ENCODE results near the gene HS6ST3.
"Not testable (repeated sequence)": the region's sequence is repeated elsewhere in the genome, so short reads cannot be mapped to it uniquely, and the experiment has no call there.

Gene HS6ST3

GRCh38 chr13:96089749-96090239, at the start of gene HS6ST3:
Gene HS6ST3, plus strand, starts transcription at chr13:96090107.
- H3K9ac ChIP-seq (ENCODE audit: low read depth, low read length), result no peak within 1 kb of the TSS
- H3K4me2 ChIP-seq (ENCODE audit: insufficient read depth, low read length), result no peak within 1 kb of the TSS
- H3K4me3 ChIP-seq (ENCODE audit: low read depth in 1 of 2, low read length in 2 of 2), result no peak within 1 kb of the TSS
- no peak for ATAC-seq (ENCODE audit: insufficient read depth, low read depth)
- no peak within 1 kb of the TSS for H3K27ac ChIP-seq (ENCODE audit: low read length)
- no peaks in the 10 kb centered on the region for H3K36me3 ChIP-seq (ENCODE audit: insufficient read depth, low read length)
- no peaks in the 10 kb centered on the region for H3K4me1 ChIP-seq (ENCODE audit: insufficient read depth, low read length)
- no peak for TF ChIP-seq CTCF (IDR thresholded peaks at IDR 0.05; ENCODE audit: borderline replicate concordance, extremely low read depth, low read length, poor library complexity, severe bottlenecking)
- no peak for TF ChIP-seq EZH2 (IDR thresholded peaks at IDR 0.05; ENCODE audit: borderline replicate concordance, low read depth, low read length, severe bottlenecking)
- no peaks in the 10 kb centered on the region for H3K27me3 ChIP-seq (ENCODE audit: insufficient read depth, low read length, poor library complexity)
- H4K20me1 ChIP-seq (ENCODE audit: insufficient read depth, low read length), result no peaks in the 10 kb centered on the region
- H3K79me2 ChIP-seq (ENCODE audit: insufficient read depth, low read length), result no peaks in the 10 kb centered on the region
- no peaks in the 10 kb centered on the region for H3K9me3 ChIP-seq (ENCODE audit: insufficient read depth, low read length, severe bottlenecking)
- H2AFZ ChIP-seq (ENCODE audit: low read depth, low read length), result no peak within 1 kb of the TSS
- no peak for DNase-seq

- Histone ChIP-seq H3K79me2 (ENCODE audit: insufficient read depth, low read length) (no peaks in the 10 kb centered on the region), H3K36me3 (ENCODE audit: insufficient read depth, low read length) (no peaks in the 10 kb centered on the region), H4K20me1 (ENCODE audit: insufficient read depth, low read length) (no peaks in the 10 kb centered on the region), H3K4me2 (ENCODE audit: insufficient read depth, low read length) (no peak overlapping the region), H2AFZ (ENCODE audit: low read depth, low read length) (no peak overlapping the region), H3K4me3 (ENCODE audit: low read depth in 1 of 2, low read length in 2 of 2) (no peak overlapping the region), H3K4me1 (ENCODE audit: insufficient read depth, low read length) (no peaks in the 10 kb centered on the region), H3K9ac (ENCODE audit: low read depth, low read length) (no peak overlapping the region), H3K9me3 (ENCODE audit: insufficient read depth, low read length, severe bottlenecking) (no peaks in the 10 kb centered on the region), H3K27ac (ENCODE audit: low read length) (no peak overlapping the region), H3K27me3 (ENCODE audit: insufficient read depth, low read length, poor library complexity) (no peaks in the 10 kb centered on the region)
- DNase-seq, result no peak
- TF ChIP-seq EZH2 (IDR thresholded peaks at IDR 0.05; ENCODE audit: borderline replicate concordance, low read depth, low read length, severe bottlenecking), result no peak
- TF ChIP-seq CTCF (IDR thresholded peaks at IDR 0.05; ENCODE audit: borderline replicate concordance, extremely low read depth, low read length, poor library complexity, severe bottlenecking), result no peak
- no peak for ATAC-seq (ENCODE audit: insufficient read depth, low read depth)
These were observed 48.4 kb upstream of the HS6ST3 start for GRCh38 chr13:96041326-96042110.

GRCh38 chr13:96044238-96044637, 45.7 kb upstream of the HS6ST3 start:
- no peak overlapping the region for H3K9ac ChIP-seq (ENCODE audit: low read depth, low read length)
- H3K79me2 ChIP-seq (ENCODE audit: insufficient read depth, low read length), result no peaks in the 10 kb centered on the region
- H3K36me3 ChIP-seq (ENCODE audit: insufficient read depth, low read length), result no peaks in the 10 kb centered on the region
- no peaks in the 10 kb centered on the region for H3K4me1 ChIP-seq (ENCODE audit: insufficient read depth, low read length)
- H3K9me3 ChIP-seq (ENCODE audit: insufficient read depth, low read length, severe bottlenecking), result no peaks in the 10 kb centered on the region
- TF ChIP-seq CTCF (IDR thresholded peaks at IDR 0.05; ENCODE audit: borderline replicate concordance, extremely low read depth, low read length, poor library complexity, severe bottlenecking) (no peak), EZH2 (IDR thresholded peaks at IDR 0.05; ENCODE audit: borderline replicate concordance, low read depth, low read length, severe bottlenecking) (no peak)
- H2AFZ ChIP-seq (ENCODE audit: low read depth, low read length), result no peak overlapping the region
- no peak for ATAC-seq (ENCODE audit: insufficient read depth, low read depth)
- H3K27me3 ChIP-seq (ENCODE audit: insufficient read depth, low read length, poor library complexity), result no peaks in the 10 kb centered on the region
- H3K4me2 ChIP-seq (ENCODE audit: insufficient read depth, low read length), result no peak overlapping the region
- no peak overlapping the region for H3K4me3 ChIP-seq (ENCODE audit: low read depth in 1 of 2, low read length in 2 of 2)
- H3K27ac ChIP-seq (ENCODE audit: low read length), result no peak overlapping the region
- DNase-seq, result no peak
- H4K20me1 ChIP-seq (ENCODE audit: insufficient read depth, low read length), result no peaks in the 10 kb centered on the region

DNA sequence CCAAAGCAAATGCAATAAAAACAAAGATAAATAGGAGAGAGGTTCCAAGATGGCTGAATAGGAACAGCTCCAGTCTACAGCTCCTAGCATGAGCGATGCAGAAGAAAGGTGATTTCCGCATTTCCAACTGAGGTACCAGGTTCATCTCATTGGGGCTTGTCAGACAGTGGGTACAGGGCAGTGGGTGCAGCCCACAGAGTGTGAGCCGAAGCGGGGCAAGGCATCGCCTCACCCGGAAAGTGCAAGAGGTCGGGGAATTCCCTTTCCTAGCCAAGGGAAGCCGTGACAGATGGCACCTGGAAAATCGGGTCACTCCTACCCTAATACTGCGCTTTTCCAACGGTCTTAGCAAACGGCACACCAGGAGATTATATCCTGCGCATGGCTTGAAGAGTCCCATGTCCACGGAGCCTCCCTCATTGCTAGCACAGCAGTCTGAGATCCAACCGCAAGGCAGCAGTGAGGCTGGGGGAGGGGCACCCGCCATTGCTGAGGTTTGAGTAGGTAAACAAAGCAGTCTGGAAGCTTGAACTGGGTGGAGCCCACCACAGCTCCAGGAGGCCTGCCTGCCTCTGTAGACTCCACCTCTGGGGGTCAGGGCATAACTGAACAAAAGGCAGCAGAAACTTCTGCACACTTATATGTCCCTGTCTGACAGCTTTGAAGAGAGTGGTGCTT, 43.3 kb upstream of the HS6ST3 start:
- not testable (repeated sequence) for H3K79me2 ChIP-seq (ENCODE audit: insufficient read depth, low read length); H3K4me3 ChIP-seq (ENCODE audit: low read depth in 1 of 2, low read length in 2 of 2); H3K36me3 ChIP-seq (ENCODE audit: insufficient read depth, low read length); H3K9me3 ChIP-seq (ENCODE audit: insufficient read depth, low read length, severe bottlenecking); H3K4me1 ChIP-seq (ENCODE audit: insufficient read depth, low read length); H3K27ac ChIP-seq (ENCODE audit: low read length); H3K4me2 ChIP-seq (ENCODE audit: insufficient read depth, low read length); H4K20me1 ChIP-seq (ENCODE audit: insufficient read depth, low read length); H2AFZ ChIP-seq (ENCODE audit: low read depth, low read length); H3K9ac ChIP-seq (ENCODE audit: low read depth, low read length); H3K27me3 ChIP-seq (ENCODE audit: insufficient read depth, low read length, poor library complexity); ATAC-seq (ENCODE audit: insufficient read depth, low read depth); DNase-seq

GRCh38 chr13:96050955-96051354, 39.0 kb upstream of the HS6ST3 start:
- H3K4me1 ChIP-seq (ENCODE audit: insufficient read depth, low read length); H3K4me3 ChIP-seq (ENCODE audit: low read depth in 1 of 2, low read length in 2 of 2); H4K20me1 ChIP-seq (ENCODE audit: insufficient read depth, low read length); H3K36me3 ChIP-seq (ENCODE audit: insufficient read depth, low read length); H2AFZ ChIP-seq (ENCODE audit: low read depth, low read length); H3K4me2 ChIP-seq (ENCODE audit: insufficient read depth, low read length); H3K9me3 ChIP-seq (ENCODE audit: insufficient read depth, low read length, severe bottlenecking); H3K9ac ChIP-seq (ENCODE audit: low read depth, low read length); H3K79me2 ChIP-seq (ENCODE audit: insufficient read depth, low read length); H3K27me3 ChIP-seq (ENCODE audit: insufficient read depth, low read length, poor library complexity); ATAC-seq (ENCODE audit: insufficient read depth, low read depth); DNase-seq; H3K27ac ChIP-seq (ENCODE audit: low read length): not testable (repeated sequence)

Measured in DND-41 (cell line).